Activated T-cell treated with anti-CD3 and anti-CD28 coated beads, Interleukin-2, amount 50 U/mL, for 24 hours (primary cell): ENCODE data around the gene ISG15.
"Not testable (repeated sequence)": the region's sequence is repeated elsewhere in the genome, so short reads cannot be mapped to it uniquely, and the experiment has no call there.

Experiments used
- DNase-seq: peaks from one replicate; pipeline ENCODE4 v3.0.0-alpha.2; 2020
- H3K27ac Mint-ChIP-seq: 2 replicates; pipeline ENCODE4 v1.8.0; 2020; ENCODE audit warnings: mild to moderate bottlenecking, mixed read lengths
- H3K27me3 Mint-ChIP-seq: 2 replicates; pipeline ENCODE4 v1.8.0; 2020; ENCODE audit warnings: mixed read lengths
- H3K36me3 Mint-ChIP-seq: 2 replicates; pipeline ENCODE4 v1.8.0; 2020; ENCODE audit warnings: low read depth, mixed read lengths
- H3K4me1 Mint-ChIP-seq: 2 replicates; pipeline ENCODE4 v1.8.0; 2020; ENCODE audit warnings: low read depth, mixed read lengths
- H3K4me3 Mint-ChIP-seq: 2 replicates; pipeline ENCODE4 v1.8.0; 2020; ENCODE audit warnings: mild to moderate bottlenecking, moderate library complexity, mixed read lengths
- H3K9me3 Mint-ChIP-seq: 2 replicates; pipeline ENCODE4 v1.8.0; 2020; ENCODE audit warnings: mixed read lengths

The ISG15 gene

GRCh38 chr1:1006305-1007159 lies 6.8 kb upstream of the ISG15 start:
- Mint-ChIP-seq H3K4me1 (peaks cover 11% of the 10 kb centered on the region), H3K9me3 (no peaks in the 10 kb centered on the region), H3K27ac (no peak overlapping the region), H3K4me3 (no peak overlapping the region), H3K36me3 (no peaks in the 10 kb centered on the region), H3K27me3 (peaks cover 49% of the 10 kb centered on the region)
- no peak for DNase-seq

GRCh38 chr1:1010131-1010530 lies 3.2 kb upstream of the ISG15 start:
- not testable (repeated sequence) for H3K27ac Mint-ChIP-seq, DNase-seq, H3K9me3 Mint-ChIP-seq, H3K4me3 Mint-ChIP-seq, H3K36me3 Mint-ChIP-seq
- H3K4me1 Mint-ChIP-seq, result peaks cover 30% of the 10 kb centered on the region
- H3K27me3 Mint-ChIP-seq, result peaks cover 22% of the 10 kb centered on the region

- Mint-ChIP-seq H3K4me3 (no peak overlapping the region), H3K4me1 (peaks cover 28% of the 10 kb centered on the region), H3K9me3 (no peaks in the 10 kb centered on the region), H3K36me3 (peaks cover 5% of the 10 kb centered on the region), H3K27ac (no peak overlapping the region), H3K27me3 (peaks cover 12% of the 10 kb centered on the region)
- DNase-seq, result no peak
Observed at GRCh38 chr1:1011396-1011949, 1.8 kb upstream of the ISG15 start.

GRCh38 chr1:1012736-1013104 lies 577 bp upstream of the ISG15 start:
- Mint-ChIP-seq H3K4me3 (peak overlapping the region; percentile 89), H3K27ac (peak overlapping the region; percentile 95), H3K4me1 (peaks cover 33% of the 10 kb centered on the region)
- not testable (repeated sequence) for H3K36me3 Mint-ChIP-seq, DNase-seq, H3K9me3 Mint-ChIP-seq, H3K27me3 Mint-ChIP-seq

GRCh38 chr1:1013922-1014648 lies 788 bp downstream of the ISG15 start:
- H3K27ac Mint-ChIP-seq, result peak overlapping the region; percentile 95
- H3K27me3 Mint-ChIP-seq, result no peaks in the 10 kb centered on the region
- peak overlapping the region; percentile 89 for H3K4me3 Mint-ChIP-seq
- peaks cover 35% of the 10 kb centered on the region for H3K4me1 Mint-ChIP-seq
- H3K36me3 Mint-ChIP-seq, result peaks cover 5% of the 10 kb centered on the region
- H3K9me3 Mint-ChIP-seq, result no peaks in the 10 kb centered on the region
- peak; percentile 59 for DNase-seq

GRCh38 chr1:1014799-1015681 lies 1.7 kb downstream of the ISG15 start:
- no peaks in the 10 kb centered on the region for H3K9me3 Mint-ChIP-seq
- peak overlapping the region; percentile 95 for H3K27ac Mint-ChIP-seq
- H3K36me3 Mint-ChIP-seq, result peaks cover 5% of the 10 kb centered on the region
- H3K4me1 Mint-ChIP-seq, result peaks cover 35% of the 10 kb centered on the region
- DNase-seq, result no peak
- no peaks in the 10 kb centered on the region for H3K27me3 Mint-ChIP-seq
- H3K4me3 Mint-ChIP-seq, result peak overlapping the region; percentile 89

- DNase-seq, H3K4me3 Mint-ChIP-seq, H3K9me3 Mint-ChIP-seq, H3K27me3 Mint-ChIP-seq, H3K36me3 Mint-ChIP-seq, H3K27ac Mint-ChIP-seq: not testable (repeated sequence)
- peaks cover 32% of the 10 kb centered on the region for H3K4me1 Mint-ChIP-seq
Observed at GRCh38 chr1:1017397-1018320, 4.4 kb downstream of the ISG15 start.

GRCh38 chr1:1018321-1018685 lies 5.0 kb downstream of the ISG15 start:
- not testable (repeated sequence) for H3K36me3 Mint-ChIP-seq, H3K9me3 Mint-ChIP-seq, H3K27ac Mint-ChIP-seq, DNase-seq, H3K4me3 Mint-ChIP-seq
- Mint-ChIP-seq H3K4me1 (peaks cover 25% of the 10 kb centered on the region), H3K27me3 (peaks cover 11% of the 10 kb centered on the region)

GRCh38 chr1:1019122-1019999 lies 6.1 kb downstream of the ISG15 start:
- no peak overlapping the region for H3K27ac Mint-ChIP-seq
- H3K4me3 Mint-ChIP-seq, result peak overlapping the region; percentile 73
- peaks cover 15% of the 10 kb centered on the region for H3K4me1 Mint-ChIP-seq
- no peaks in the 10 kb centered on the region for H3K9me3 Mint-ChIP-seq
- no peaks in the 10 kb centered on the region for H3K36me3 Mint-ChIP-seq
- peaks cover 11% of the 10 kb centered on the region for H3K27me3 Mint-ChIP-seq
- DNase-seq, result peak; percentile 88

GRCh38 chr1:1020000-1020404 lies 6.7 kb downstream of the ISG15 start, which contains the start of gene AGRN:
Gene AGRN, plus strand, starts transcription at chr1:1020120. Its CDS starts 53 bp downstream, at chr1:1020173.
- Mint-ChIP-seq H3K4me3 (peak within 1 kb of the TSS; percentile 73), H3K27me3 (peaks cover 11% of the 10 kb centered on the region), H3K36me3 (no peaks in the 10 kb centered on the region), H3K27ac (no peak within 1 kb of the TSS), H3K9me3 (no peaks in the 10 kb centered on the region), H3K4me1 (peaks cover 9% of the 10 kb centered on the region)
- peak; percentile 72 for DNase-seq

- Mint-ChIP-seq H3K4me3 (peak overlapping the region; percentile 39), H3K27me3 (peaks cover 11% of the 10 kb centered on the region), H3K27ac (no peak overlapping the region), H3K9me3 (no peaks in the 10 kb centered on the region), H3K4me1 (peaks cover 9% of the 10 kb centered on the region), H3K36me3 (no peaks in the 10 kb centered on the region)
- DNase-seq, result peak; percentile 66
Observed at GRCh38 chr1:1020415-1021009, 7.2 kb downstream of the ISG15 start.
